Breast epithelium (tissue), 3 donors: ENCODE data around the gene EPHA8.

ENCODE experiments used
- POLR2A ChIP-seq: fragments of 450-650 bp; IDR thresholded peaks from one replicate; pipeline ENCODE4 v1.6.1; 2016; ENCODE audit warnings: antibody characterized with exemption, mild to moderate bottlenecking, moderate library complexity
- TF ChIP-seq, protein P1 (sequence below), 3 donors: fragments of 450-650 bp; IDR thresholded peaks; one replicate each; pipeline ENCODE4 v1.5.1; 2016 to 2017; ENCODE audit warnings: antibody characterized with exemption in 3 of 3, mild to moderate bottlenecking in 3 of 3, moderate library complexity in 3 of 3

- TF ChIP-seq, protein P1, sequence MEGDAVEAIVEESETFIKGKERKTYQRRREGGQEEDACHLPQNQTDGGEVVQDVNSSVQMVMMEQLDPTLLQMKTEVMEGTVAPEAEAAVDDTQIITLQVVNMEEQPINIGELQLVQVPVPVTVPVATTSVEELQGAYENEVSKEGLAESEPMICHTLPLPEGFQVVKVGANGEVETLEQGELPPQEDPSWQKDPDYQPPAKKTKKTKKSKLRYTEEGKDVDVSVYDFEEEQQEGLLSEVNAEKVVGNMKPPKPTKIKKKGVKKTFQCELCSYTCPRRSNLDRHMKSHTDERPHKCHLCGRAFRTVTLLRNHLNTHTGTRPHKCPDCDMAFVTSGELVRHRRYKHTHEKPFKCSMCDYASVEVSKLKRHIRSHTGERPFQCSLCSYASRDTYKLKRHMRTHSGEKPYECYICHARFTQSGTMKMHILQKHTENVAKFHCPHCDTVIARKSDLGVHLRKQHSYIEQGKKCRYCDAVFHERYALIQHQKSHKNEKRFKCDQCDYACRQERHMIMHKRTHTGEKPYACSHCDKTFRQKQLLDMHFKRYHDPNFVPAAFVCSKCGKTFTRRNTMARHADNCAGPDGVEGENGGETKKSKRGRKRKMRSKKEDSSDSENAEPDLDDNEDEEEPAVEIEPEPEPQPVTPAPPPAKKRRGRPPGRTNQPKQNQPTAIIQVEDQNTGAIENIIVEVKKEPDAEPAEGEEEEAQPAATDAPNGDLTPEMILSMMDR (IDR thresholded peaks at IDR 0.05) = no peak
- no peak for TF ChIP-seq POLR2A
Observed at GRCh38 chr1:22619252-22619651, 56.0 kb downstream of the EPHA8 start.
